HG03439 (cell line): ENCODE data around the gene EXOC6B.
"Not testable (repeated sequence)": the region's sequence is repeated elsewhere in the genome, so short reads cannot be mapped to it uniquely, and the experiment has no call there.

Source experiments
- ATAC-seq: cut with Tn5 transposase; IDR thresholded peaks from one replicate; pipeline ENCODE4 v1.9.1; 2021; ENCODE audit warnings: mild to moderate bottlenecking, moderate library complexity; ENCODE audit not compliant: unreplicated experiment

Gene EXOC6B

GRCh38 chr2:72619626-72620025 is 206.2 kb downstream of the EXOC6B start:
- no peak for ATAC-seq

GRCh38 chr2:72613931-72614330 is 211.9 kb downstream of the EXOC6B start:
- ATAC-seq: no peak

GRCh38 chr2:72612614-72613160 is 213.1 kb downstream of the EXOC6B start:
- no peak for ATAC-seq

GRCh38 chr2:72607189-72607588 is 218.6 kb downstream of the EXOC6B start:
- no peak for ATAC-seq

- ATAC-seq: peak; percentile 56
Measured at GRCh38 chr2:72605836-72606442, 219.9 kb downstream of the EXOC6B start.

- ATAC-seq: no peak
Measured at GRCh38 chr2:72604468-72604867, 221.4 kb downstream of the EXOC6B start.

- no peak for ATAC-seq
Measured at GRCh38 chr2:72603481-72603880, 222.4 kb downstream of the EXOC6B start.

- no peak for ATAC-seq
Measured at GRCh38 chr2:72602711-72603110, 223.1 kb downstream of the EXOC6B start.

GRCh38 chr2:72602095-72602494 is 223.7 kb downstream of the EXOC6B start:
- ATAC-seq: no peak

GRCh38 chr2:72583836-72584235 is 242.0 kb downstream of the EXOC6B start:
- ATAC-seq: not testable (repeated sequence)

- ATAC-seq: no peak
Measured at GRCh38 chr2:72583376-72583775, 242.5 kb downstream of the EXOC6B start.

- ATAC-seq: no peak
Measured at GRCh38 chr2:72581560-72582181, 244.2 kb downstream of the EXOC6B start.

- ATAC-seq: no peak
Measured at GRCh38 chr2:72579591-72580180, 246.1 kb downstream of the EXOC6B start.

- ATAC-seq: no peak
Measured at GRCh38 chr2:72576861-72577260, 249.0 kb downstream of the EXOC6B start.

- ATAC-seq: no peak
Measured at GRCh38 chr2:72576459-72576858, 249.4 kb downstream of the EXOC6B start.

- no peak for ATAC-seq
Measured at GRCh38 chr2:72574886-72575285, 250.9 kb downstream of the EXOC6B start.

- ATAC-seq: no peak
Measured at GRCh38 chr2:72573232-72573631, 252.6 kb downstream of the EXOC6B start.

GRCh38 chr2:72572501-72572900 is 253.3 kb downstream of the EXOC6B start:
- ATAC-seq: no peak

GRCh38 chr2:72570413-72570812 is 255.4 kb downstream of the EXOC6B start:
- no peak for ATAC-seq

GRCh38 chr2:72562451-72563153 is 263.2 kb downstream of the EXOC6B start:
- no peak for ATAC-seq

- no peak for ATAC-seq
Measured at GRCh38 chr2:72561621-72562318, 264.1 kb downstream of the EXOC6B start.
